Endothelial cell of umbilical vein (primary cell): ENCODE results near the gene WNT9A. TPM values are rescaled to one million over a fixed set of nuclear protein-coding genes. Genes with fewer than 3 reads are reported as not detected.

Experiments
- BruUV-seq: library from RNA; stranded (reverse); fragments of 400-500 nt; replicated peaks from 2 replicates; lab custom pipeline; 2021; lab: Mats Ljungman, UMichigan
- CTCF ChIA-PET: fragments of 300-600, 350-600 bp; sonication (Branson Sonifier 250); formaldehyde crosslinking; loops from one replicate; lab custom pipeline; 2021; ENCODE audit warnings: antibody characterized with exemption, inconsistent platforms; lab: Charles Lee
- POLR2A ChIA-PET: fragments of 300-600, 350-600 bp; sonication (Branson Sonifier 250); formaldehyde crosslinking; loops from one replicate; lab custom pipeline; 2021; ENCODE audit warnings: antibody characterized with exemption, inconsistent platforms; lab: Charles Lee
- DNase-seq: peaks from one replicate; pipeline ENCODE4 v3.0.0-alpha.2; 2011; ENCODE audit warnings: low read depth, low spot score
- FAIRE-seq: peaks from 2 replicates; lab custom pipeline; 2011; peaks lifted over from hg19 to GRCh38; lab: Jason Lieb, UNC
- H2AFZ ChIP-seq: 2 replicates; pipeline ENCODE4 v1.6.0; 2012; ENCODE audit warnings: low read depth, low read length, control low read depth, inconsistent platforms
- H3K27ac ChIP-seq: 2 replicates; pipeline ENCODE4 v1.5.1; 2011; ENCODE audit warnings: low read depth, mild to moderate bottlenecking, control low read depth, low read length, moderate library complexity; ENCODE audit not compliant: insufficient read depth
- H3K27me3 ChIP-seq, 2 experiments: 2 replicates each; pipeline versions ENCODE4 v1.6.0 to v1.6.1; 2011; ENCODE audit warnings: low read length in 2 of 2, mixed read lengths in 1 of 2; ENCODE audit not compliant: control insufficient read depth in 2 of 2, insufficient read depth in 2 of 2
- H3K36me3 ChIP-seq, 2 experiments: 2 replicates in 1 of 2; 3 replicates in 1 of 2; pipeline ENCODE4 v1.5.1; 2011; ENCODE audit warnings: low read length in 2 of 2, mild to moderate bottlenecking in 1 of 2, moderate library complexity in 1 of 2; ENCODE audit not compliant: control insufficient read depth in 2 of 2, insufficient read depth in 2 of 2; ENCODE audit errors: extremely low read depth in 1 of 2
- H3K4me1 ChIP-seq: 3 replicates; pipeline ENCODE4 v1.5.1; 2011; ENCODE audit warnings: mild to moderate bottlenecking, low read length; ENCODE audit not compliant: control insufficient read depth, insufficient read depth; ENCODE audit errors: extremely low read depth
- H3K4me2 ChIP-seq: 2 replicates; pipeline ENCODE4 v1.6.1; 2011; ENCODE audit warnings: low read length, control low read depth, mixed read lengths; ENCODE audit not compliant: insufficient read depth
- H3K4me3 ChIP-seq, 3 experiments: fragments of 200-600 bp in 1 of 3; sonication (generic), shearing (Covaris generic) in 1 of 3; replicated peaks in 1 of 3; 2 replicates each; pipeline ENCODE4 v1.5.1; 2011 to 2016; ENCODE audit warnings: control low read depth in 3 of 3, low read length in 3 of 3, mild to moderate bottlenecking in 2 of 3, inconsistent platforms in 1 of 3, low read depth in 1 of 3, moderate library complexity in 1 of 3; ENCODE audit not compliant: insufficient read depth in 1 of 3
- H3K79me2 ChIP-seq: 2 replicates; pipeline ENCODE4 v1.6.0; 2012; ENCODE audit warnings: low read length, inconsistent platforms; ENCODE audit not compliant: control insufficient read depth, insufficient read depth
- H3K9ac ChIP-seq: replicated peaks from 2 replicates; pipeline ENCODE3; 2011; ENCODE audit warnings: low read length, control low read depth; ENCODE audit not compliant: insufficient read depth; ENCODE audit errors: extremely low read depth
- H3K9me1 ChIP-seq: replicated peaks from 3 replicates; pipeline ENCODE4 v1.6.0; 2011; ENCODE audit warnings: mild to moderate bottlenecking, low read length; ENCODE audit not compliant: control insufficient read depth, insufficient read depth; ENCODE audit errors: extremely low read depth
- H3K9me3 ChIP-seq: replicated peaks from 2 replicates; pipeline ENCODE4 v1.5.1; 2012; ENCODE audit warnings: low read length, inconsistent platforms; ENCODE audit not compliant: control insufficient read depth, insufficient read depth
- H4K20me1 ChIP-seq: replicated peaks from 2 replicates; pipeline ENCODE3; 2011; ENCODE audit warnings: mild to moderate bottlenecking, low read length; ENCODE audit not compliant: control insufficient read depth, insufficient read depth; ENCODE audit errors: extremely low read depth
- CTCF ChIP-seq, 2 donors: IDR thresholded peaks; 1 replicate in 1 of 2; 2 replicates in 1 of 2; pipeline ENCODE4 v1.5.1; 2011; ENCODE audit warnings: low read length in 2 of 2, mild to moderate bottlenecking in 2 of 2, moderate library complexity in 2 of 2, control low read depth in 1 of 2, inconsistent platforms in 1 of 2, low read depth in 1 of 2; ENCODE audit not compliant: insufficient read depth in 1 of 2; ENCODE audit errors: extremely low read depth in 1 of 2
- EZH2 ChIP-seq: IDR thresholded peaks from 2 replicates; pipeline ENCODE4 v1.6.1; 2012; ENCODE audit warnings: borderline replicate concordance, low read depth, mild to moderate bottlenecking, moderate library complexity, low read length, inconsistent platforms; ENCODE audit not compliant: severe bottlenecking
- FOS ChIP-seq: IDR thresholded peaks from 2 replicates; pipeline ENCODE4 v1.6.1; 2011; ENCODE audit warnings: mild to moderate bottlenecking, low read length, moderate library complexity, borderline replicate concordance; ENCODE audit not compliant: insufficient read depth
- GATA2 ChIP-seq: IDR thresholded peaks from 2 replicates; pipeline ENCODE4 v1.7.0; 2011; ENCODE audit warnings: low read depth, mild to moderate bottlenecking, moderate library complexity, mixed read lengths, low read length; ENCODE audit not compliant: insufficient read length, insufficient read depth
- JUN ChIP-seq: IDR thresholded peaks from 2 replicates; pipeline ENCODE4 v1.6.1; 2011; ENCODE audit warnings: borderline replicate concordance, low read depth; ENCODE audit not compliant: insufficient read length, insufficient read depth
- MAX ChIP-seq: IDR thresholded peaks from 2 replicates; pipeline ENCODE4 v1.6.1; 2011; ENCODE audit not compliant: insufficient read depth, insufficient read length
- MYC ChIP-seq: IDR thresholded peaks from one replicate; pipeline ENCODE4 v1.6.1; 2011; ENCODE audit warnings: mild to moderate bottlenecking, low read depth, low read length
- POLR2A ChIP-seq: IDR thresholded peaks from 2 replicates; pipeline ENCODE4 v1.6.1; 2012; ENCODE audit warnings: low read depth, mild to moderate bottlenecking, control low read depth, low read length
- POLR2AphosphoS5 ChIP-seq: IDR thresholded peaks from 2 replicates; pipeline ENCODE4 v1.6.1; 2012; ENCODE audit warnings: low read depth, mild to moderate bottlenecking, control low read depth, low read length, moderate library complexity; ENCODE audit not compliant: insufficient read depth
- dilution Hi-C: fragments of 300-500 bp; cut with MboI; formaldehyde crosslinking; loops from one replicate; pipeline ENCODE4 v1.15.0; 2019; ENCODE audit warnings: low sequenced_read_pairs; ENCODE audit not compliant: extremely low pct_ligation_motif_present
- intact Hi-C: fragments of 100-400 bp; cut with micrococcal nuclease; formaldehyde crosslinking; loops from one replicate; pipeline ENCODE4 v1.10.0; 2022
- polyA plus RNA-seq, 4 experiments: library from polyadenylated mRNA; depleted of rRNA in 3 of 4; stranded (reverse) in 3 of 4; unstranded in 1 of 4; fragments of >200 nt; gene quantifications; 2 replicates each; pipeline versions ENCODE4 v1.2.1 to v1.2.3, GENCODE V29; 2011 to 2012; ENCODE audit warnings: missing spikeins in 1 of 4
- total RNA-seq: library from RNA; stranded (reverse); gene quantifications from 2 replicates; pipeline ENCODE4 v1.2.3, GENCODE V29; 2021

WNT9A gene
- total and polyA plus RNA-seq, 2 donors (not counting 3 experiments of a cell fraction or from before 2014, with no cell fraction given) = 5.4 to 6.2 TPM

GRCh38 chr1:227893300-227893948, 54.3 kb downstream of the WNT9A start:
- Histone ChIP-seq H3K79me2 (no peaks in the 10 kb centered on the region), H3K27me3 (no peaks in the 10 kb centered on the region), H3K4me2 (no peak overlapping the region), H3K9me3 (no peaks in the 10 kb centered on the region), H3K27ac (no peak overlapping the region), H4K20me1 (no peaks in the 10 kb centered on the region), H3K4me3 (no peak overlapping the region), H2AFZ (no peak overlapping the region), H3K9me1 (no peaks in the 10 kb centered on the region), H3K9ac (no peak overlapping the region), H3K4me1 (no peaks in the 10 kb centered on the region), H3K36me3 (no peaks in the 10 kb centered on the region)
- BruUV-seq = no TSS peak
- intact Hi-C loops (no loop called here), dilution Hi-C loops (no loop called here)
- ChIA-PET POLR2A (no interaction called here), CTCF (no interaction called here)
- DNase-seq (no peak), FAIRE-seq (no peak)
- TF ChIP-seq MAX (no peak), GATA2 (no peak), CTCF (IDR thresholded peaks at IDR 0.05; ENCODE audit: extremely low read depth in 1 of 2, insufficient read depth in 1 of 2, low read depth in 1 of 2, low read length in 2 of 2) (no peak), FOS (no peak), EZH2 (no peak), JUN (no peak), MYC (no peak), POLR2A (no peak), POLR2AphosphoS5 (no peak)
